Smooth muscle cell (in vitro differentiated cells): ENCODE data around the gene VWA1. TPM values are rescaled to one million over a fixed set of nuclear protein-coding genes. Genes with fewer than 3 reads are reported as not detected.
A peak's percentile ranks its signal among the peaks of the same experiment; 100 is the strongest.

Experiments
- DNase-seq: peaks from one replicate; lab custom pipeline; 2025; ENCODE audit not compliant: unreplicated experiment; lab: John Stamatoyannopoulos, UW
- H2AFZ ChIP-seq: fragments of 200-600 bp; sonication (generic); 2 replicates; pipeline ENCODE4 v1.6.0; 2016; ENCODE audit warnings: antibody characterized with exemption, low read depth, mild to moderate bottlenecking
- H3F3A ChIP-seq: fragments of 200-600 bp; sonication (generic); 2 replicates; pipeline ENCODE4 v1.6.0; 2017; ENCODE audit warnings: antibody characterized with exemption, low read depth
- H3K27ac ChIP-seq: fragments of 200-600 bp; sonication (generic); 2 replicates; pipeline ENCODE4 v1.5.1; 2016; ENCODE audit warnings: low read depth, mild to moderate bottlenecking
- H3K27me3 ChIP-seq: fragments of 200-600 bp; sonication (generic); 2 replicates; pipeline ENCODE4 v1.6.1; 2016; ENCODE audit warnings: low read depth, mild to moderate bottlenecking
- H3K36me3 ChIP-seq: fragments of 200-600 bp; sonication (generic); 2 replicates; pipeline ENCODE4 v1.5.1; 2016; ENCODE audit warnings: low read depth
- H3K4me1 ChIP-seq: fragments of 200-600 bp; sonication (generic); 2 replicates; pipeline ENCODE4 v1.5.1; 2016; ENCODE audit warnings: low read depth
- H3K4me2 ChIP-seq: fragments of 200-600 bp; sonication (generic); 2 replicates; pipeline ENCODE4 v1.6.0; 2016; ENCODE audit warnings: mild to moderate bottlenecking
- H3K4me3 ChIP-seq: fragments of 200-600 bp; sonication (generic); 2 replicates; pipeline ENCODE4 v1.5.1; 2016; ENCODE audit warnings: mild to moderate bottlenecking
- H3K79me2 ChIP-seq: fragments of 200-600 bp; sonication (generic); 2 replicates; pipeline ENCODE4 v1.6.0; 2016; ENCODE audit warnings: low read depth, mild to moderate bottlenecking
- H3K9ac ChIP-seq: fragments of 200-600 bp; sonication (generic); 2 replicates; pipeline ENCODE4 v1.6.0; 2016; ENCODE audit warnings: low read depth
- H3K9me3 ChIP-seq: fragments of 200-600 bp; sonication (generic); replicated peaks from 2 replicates; pipeline ENCODE4 v1.5.1; 2016; ENCODE audit warnings: low read depth
- H4K20me1 ChIP-seq: fragments of 200-600 bp; sonication (generic); 2 replicates; pipeline ENCODE4 v1.6.0; 2016; ENCODE audit warnings: low read depth
- CTCF ChIP-seq: fragments of 200-600 bp; sonication (generic); IDR thresholded peaks from 2 replicates; pipeline ENCODE4 v1.5.1; 2017; ENCODE audit warnings: borderline replicate concordance, mild to moderate bottlenecking, antibody characterized with exemption; ENCODE audit not compliant: insufficient read depth, poor library complexity, severe bottlenecking
- whole genome bisulfite sequencing: methylation state at CpG from one replicate; pipeline ENCODE4 v1.1.7; 2016; ENCODE audit warnings: low lambda C conversion rate; 5-methylcytosine and 5-hydroxymethylcytosine counted together
- polyA plus RNA-seq: library from polyadenylated mRNA; unstranded; fragments of >200 nt; fragmentation: Nextera tagmentation; extraction: Ambion mirVana; gene quantifications from 2 replicates; pipeline ENCODE4 v1.2.1, GENCODE V29; 2016
- total RNA-seq: library from RNA; depleted of rRNA; stranded (reverse); fragments of >200 nt; gene quantifications from 2 replicates; pipeline ENCODE4 v1.2.3, GENCODE V29; 2014

The VWA1 gene
- total and polyA plus RNA-seq, 2 experiments from 2014 or later: 29.5 to 79.2 TPM

GRCh38 chr1:1421147-1421906 is 14.2 kb upstream of the VWA1 start, which contains the start of gene ANKRD65:
ANKRD65 (minus strand) TSS chr1:1421276; CDS start chr1:1421005, 271 bp downstream.
- WGBS: 80% methylated on average over 17 of the region's 18 CpGs
- H3K9ac ChIP-seq: no peak within 1 kb of the TSS
- no peak for DNase-seq

GRCh38 chr1:1421907-1422464 is 13.5 kb upstream of the VWA1 start:
- Histone ChIP-seq H3K27me3 (no peaks in the 10 kb centered on the region), H3K4me3 (no peak overlapping the region), H3K4me1 (peaks cover 15% of the 10 kb centered on the region), H3K79me2 (no peaks in the 10 kb centered on the region), H3K36me3 (no peaks in the 10 kb centered on the region), H3K27ac (peak overlapping the region; percentile 53), H2AFZ (no peak overlapping the region), H3K9me3 (no peaks in the 10 kb centered on the region), H4K20me1 (no peaks in the 10 kb centered on the region), H3F3A (peaks cover 7% of the 10 kb centered on the region), H3K9ac (no peak overlapping the region), H3K4me2 (peak overlapping the region; percentile 7)
- no peak for DNase-seq
- WGBS: 82% methylated on average over 7 of the region's 7 CpGs
- TF ChIP-seq CTCF: no peak

More at GRCh38 chr1:1421147-1421906, 14.2 kb upstream of the VWA1 start, which contains the start of gene ANKRD65:
- Histone ChIP-seq H3K36me3 (no peaks in the 10 kb centered on the region), H2AFZ (no peak within 1 kb of the TSS), H3K9me3 (no peaks in the 10 kb centered on the region), H3K4me3 (peak within 1 kb of the TSS; percentile 8), H3K4me2 (peak within 1 kb of the TSS; percentile 54), H3F3A (peaks cover 7% of the 10 kb centered on the region), H3K79me2 (no peaks in the 10 kb centered on the region), H3K27ac (peak within 1 kb of the TSS; percentile 53), H3K27me3 (no peaks in the 10 kb centered on the region), H3K4me1 (peaks cover 11% of the 10 kb centered on the region), H4K20me1 (no peaks in the 10 kb centered on the region)
- no peak for TF ChIP-seq CTCF

- H2AFZ ChIP-seq: no peak overlapping the region
- no peaks in the 10 kb centered on the region for H3K79me2 ChIP-seq
- H3K27ac ChIP-seq: peak overlapping the region; percentile 53
- H3F3A ChIP-seq: peaks cover 7% of the 10 kb centered on the region
- no peaks in the 10 kb centered on the region for H4K20me1 ChIP-seq
- WGBS: 55% methylated on average over 29 of the region's 29 CpGs
- no peaks in the 10 kb centered on the region for H3K36me3 ChIP-seq
- TF ChIP-seq CTCF: no peak
- H3K9ac ChIP-seq: no peak overlapping the region
- peaks cover 15% of the 10 kb centered on the region for H3K4me1 ChIP-seq
- H3K27me3 ChIP-seq: no peaks in the 10 kb centered on the region
- peak overlapping the region; percentile 7 for H3K4me2 ChIP-seq
- H3K9me3 ChIP-seq: no peaks in the 10 kb centered on the region
- no peak for DNase-seq
- H3K4me3 ChIP-seq: no peak overlapping the region
Observed at GRCh38 chr1:1422465-1423244, 12.8 kb upstream of the VWA1 start.
